K562 (cell line): ENCODE results near the gene CRCP. TPM values are rescaled to one million over a fixed set of nuclear protein-coding genes. Genes with fewer than 3 reads are reported as not detected.

Experiments
- ATAC-seq: fragments of 200-7000 bp; cut with Tn5 transposase; 3 replicates; pipeline ENCODE4 v1.9.1; 2020; ENCODE audit warnings: moderate library complexity
- BruUV-seq: library from RNA; stranded (reverse); fragments of 400-500 nt; replicated peaks from 2 replicates; lab custom pipeline; 2021; lab: Mats Ljungman, UMichigan
- CTCF ChIA-PET: fragments of 300-600 bp; formaldehyde crosslinking; extraction: SDS; loops from one replicate; lab custom pipeline; 2021; ENCODE audit warnings: low intra/inter-chr PET ratio; lab: Yijun Ruan, JAX
- POLR2A ChIA-PET: fragments of 300-600, 350-650 bp; sonication (Branson Sonifier 250); formaldehyde crosslinking; extraction: SDS; loops from one replicate; lab custom pipeline; 2021; ENCODE audit warnings: antibody characterized with exemption, inconsistent platforms; lab: Yijun Ruan, JAX
- DNase-seq, 4 experiments: peaks; one replicate each; pipeline versions ENCODE4 v3.0.0 to v3.0.0-alpha.2; 2011 to 2018; ENCODE audit warnings: low spot score in 3 of 4, mixed read lengths in 3 of 4; ENCODE audit errors: extremely low read depth in 1 of 4
- FAIRE-seq: peaks from 2 replicates; lab custom pipeline; 2011; peaks lifted over from hg19 to GRCh38; lab: Jason Lieb, UNC
- H2AFZ ChIP-seq: 2 replicates; pipeline ENCODE4 v1.6.0; 2011; ENCODE audit warnings: low read depth, low read length, control low read depth, inconsistent platforms
- H3K27ac ChIP-seq: fragments of 200-600 bp; 3 replicates; pipeline ENCODE4 v1.8.0; 2011; ENCODE audit warnings: low read depth, mild to moderate bottlenecking, control low read depth, inconsistent platforms, low read length, moderate library complexity, mixed read lengths; ENCODE audit errors: extremely low read depth
- H3K27me3 ChIP-seq, 2 experiments: fragments of 300-600 bp in 1 of 2; 2 replicates in 1 of 2; 3 replicates in 1 of 2; pipeline versions ENCODE4 v1.6.0 to v1.8.0; 2011; ENCODE audit warnings: inconsistent platforms in 2 of 2, low read length in 2 of 2, mild to moderate bottlenecking in 1 of 2, mixed read lengths in 1 of 2, moderate library complexity in 1 of 2; ENCODE audit not compliant: control insufficient read depth in 2 of 2, insufficient read depth in 2 of 2
- H3K36me3 ChIP-seq: fragments of 300-600 bp; 3 replicates; pipeline ENCODE4 v1.8.0; 2011; ENCODE audit warnings: mild to moderate bottlenecking, low read length, inconsistent platforms; ENCODE audit not compliant: control insufficient read depth, insufficient read depth
- H3K4me1 ChIP-seq, 2 experiments: fragments of 200-600 bp in 1 of 2; replicated peaks in 1 of 2; 2 replicates in 1 of 2; 3 replicates in 1 of 2; pipeline versions ENCODE4 v1.5.1 to v1.8.0; 2011; ENCODE audit warnings: inconsistent platforms in 2 of 2, low read length in 2 of 2, mild to moderate bottlenecking in 1 of 2, mixed read lengths in 1 of 2, moderate library complexity in 1 of 2; ENCODE audit not compliant: control insufficient read depth in 2 of 2, insufficient read depth in 2 of 2
- H3K4me2 ChIP-seq: 2 replicates; pipeline ENCODE4 v1.6.1; 2011; ENCODE audit warnings: low read length, control low read depth, inconsistent platforms, mixed read lengths; ENCODE audit not compliant: insufficient read depth
- H3K4me3 ChIP-seq: fragments of 200-600 bp; sonication (generic), shearing (Covaris generic); 2 replicates; pipeline ENCODE4 v1.5.1; 2016; ENCODE audit warnings: control low read depth, inconsistent platforms
- H3K79me2 ChIP-seq: fragments of 200-600 bp; 3 replicates; pipeline ENCODE4 v1.8.0; 2011; ENCODE audit warnings: low read length, inconsistent platforms; ENCODE audit not compliant: control insufficient read depth, insufficient read depth
- H3K9ac ChIP-seq, 2 experiments: 2 replicates each; pipeline versions ENCODE4 v1.6.0 to v1.6.1; 2011; ENCODE audit warnings: low read depth in 2 of 2, low read length in 2 of 2, control low read depth in 1 of 2, inconsistent platforms in 1 of 2, mild to moderate bottlenecking in 1 of 2, mixed read lengths in 1 of 2; ENCODE audit not compliant: insufficient read depth in 1 of 2
- H3K9me1 ChIP-seq: one replicate; pipeline ENCODE4 v1.6.0; 2011; ENCODE audit warnings: inconsistent platforms, mild to moderate bottlenecking, low read length, moderate library complexity; ENCODE audit not compliant: control insufficient read depth, insufficient read depth
- H3K9me3 ChIP-seq: replicated peaks from 2 replicates; pipeline ENCODE4 v1.5.1; 2011; ENCODE audit warnings: low read depth, low read length, inconsistent platforms; ENCODE audit not compliant: control insufficient read depth, insufficient read depth
- H4K20me1 ChIP-seq: replicated peaks from 2 replicates; pipeline ENCODE4 v1.6.1; 2011; ENCODE audit warnings: low read length, inconsistent platforms, mixed read lengths; ENCODE audit not compliant: control insufficient read depth, insufficient read depth
- BACH1 ChIP-seq: fragments of 200-800 bp; sonication (Bioruptor generic); IDR thresholded peaks from 2 replicates; pipeline ENCODE4 v1.6.1; 2016; ENCODE audit warnings: missing genetic modification characterization, missing compliant biosample characterization
- CBX2 ChIP-seq: fragments of 200-600 bp; sonication (generic); IDR thresholded peaks from one replicate; pipeline ENCODE4 v1.6.1; 2012; ENCODE audit warnings: mild to moderate bottlenecking, low read length, inconsistent platforms; ENCODE audit not compliant: insufficient read depth, poor library complexity, severe bottlenecking
- E2F3 ChIP-seq: fragments of 250-450 bp; sonication (Bioruptor Pico); IDR thresholded peaks from 2 replicates; pipeline ENCODE4 v1.4.0; 2020; ENCODE audit warnings: mild to moderate bottlenecking
- ETS2 ChIP-seq: IDR thresholded peaks from 2 replicates; pipeline ENCODE4 v1.6.1; 2016; ENCODE audit warnings: borderline replicate concordance, missing genetic modification characterization, mild to moderate bottlenecking, moderate library complexity, missing compliant biosample characterization; ENCODE audit not compliant: poor library complexity, severe bottlenecking
- FOS ChIP-seq: IDR thresholded peaks from 3 replicates; pipeline ENCODE4 v1.6.1; 2011; ENCODE audit not compliant: insufficient read length; ENCODE audit errors: extremely low read depth
- FOXA1 ChIP-seq: fragments of 450-650 bp; IDR thresholded peaks from 2 replicates; pipeline ENCODE4 v1.6.1; 2016; ENCODE audit warnings: mild to moderate bottlenecking, borderline replicate concordance
- FOXM1 ChIP-seq, 2 experiments: fragments of 450-650 bp in 1 of 2; sonication (generic) in 1 of 2; formaldehyde crosslinking in 1 of 2; IDR thresholded peaks; 2 replicates each; pipeline versions ENCODE4 v1.6.1 to v1.9.0; 2017 to 2022; ENCODE audit warnings: low read depth in 2 of 2, mild to moderate bottlenecking in 2 of 2, missing genetic modification reagents in 1 of 2, moderate library complexity in 1 of 2
- HNRNPL ChIP-seq: fragments of 200-400 bp; formaldehyde crosslinking; IDR thresholded peaks from 2 replicates; pipeline ENCODE4 v1.6.1; 2017; ENCODE audit warnings: low read depth, mild to moderate bottlenecking, low read length
- MAZ ChIP-seq, 2 experiments: fragments of 450-650 bp in 1 of 2; sonication (generic) in 1 of 2; formaldehyde crosslinking; IDR thresholded peaks in 1 of 2; conservative IDR thresholded peaks in 1 of 2; 2 replicates each; pipeline versions ENCODE4 v1.4.0 to v1.5.0; 2020; ENCODE audit warnings: mild to moderate bottlenecking in 1 of 2, missing genetic modification reagents in 1 of 2
- MEF2D ChIP-seq: conservative IDR thresholded peaks from 2 replicates; pipeline ENCODE4 v1.6.1; 2016; ENCODE audit warnings: low read depth, missing genetic modification characterization, missing compliant biosample characterization
- NCOA4 ChIP-seq: fragments of 450-650 bp; IDR thresholded peaks from 2 replicates; pipeline ENCODE4 v1.6.1; 2018; ENCODE audit warnings: mild to moderate bottlenecking; ENCODE audit not compliant: partially characterized antibody
- NFRKB ChIP-seq: fragments of 450-650 bp; IDR thresholded peaks from 2 replicates; pipeline ENCODE4 v1.6.1; 2016; ENCODE audit warnings: low read depth
- POLR2B ChIP-seq: fragments of 450-650 bp; IDR thresholded peaks from 2 replicates; pipeline ENCODE4 v1.6.1; 2018; ENCODE audit warnings: low read depth; ENCODE audit not compliant: partially characterized antibody
- SIRT6 ChIP-seq: IDR thresholded peaks from one replicate; pipeline ENCODE4 v1.6.1; 2012; ENCODE audit warnings: low read depth, mild to moderate bottlenecking, control low read depth, inconsistent platforms, low read length, moderate library complexity
- SMAD1 ChIP-seq: fragments of 150-350 bp; IDR thresholded peaks from 2 replicates; pipeline ENCODE4 v1.6.1; 2014; ENCODE audit warnings: low read length, low read depth; ENCODE audit not compliant: partially characterized antibody
- SMAD2 ChIP-seq: fragments of 150-350 bp; IDR thresholded peaks from 2 replicates; pipeline ENCODE4 v1.6.1; 2014; ENCODE audit warnings: low read depth, mild to moderate bottlenecking, low read length
- SMAD4 ChIP-seq: fragments of 250-450 bp; sonication (Bioruptor Pico); conservative IDR thresholded peaks from 2 replicates; pipeline ENCODE4 v1.8.0; 2021; ENCODE audit warnings: inconsistent platforms, mild to moderate bottlenecking, moderate library complexity
- ZNF143 ChIP-seq: sonication (generic); formaldehyde crosslinking; IDR thresholded peaks from 2 replicates; pipeline ENCODE4 v1.9.0; 2022; ENCODE audit warnings: mild to moderate bottlenecking, missing genetic modification reagents
- ZNF274 ChIP-seq: IDR thresholded peaks from 2 replicates; pipeline ENCODE4 v1.6.1; 2011; ENCODE audit warnings: low read depth, mild to moderate bottlenecking, low read length, moderate library complexity, borderline replicate concordance
- ZNF57 ChIP-seq: fragments of 450-650 bp; formaldehyde crosslinking; IDR thresholded peaks from 2 replicates; pipeline ENCODE4 v1.4.0; 2020; ENCODE audit warnings: mild to moderate bottlenecking, moderate library complexity
- WGBS: fragments of 100-300 bp; shearing (Covaris generic); methylation state at CpG from one replicate; pipeline ENCODE4 v1.1.6; 2016; ENCODE audit warnings: low coverage, mixed read lengths; ENCODE audit not compliant: insufficient coverage; ENCODE audit errors: missing lambda C conversion rate; 5-methylcytosine and 5-hydroxymethylcytosine counted together
- in situ Hi-C: fragments of 300-500 bp; cut with MboI; formaldehyde crosslinking; loops from 4 replicates; pipeline ENCODE4 v1.15.0; 2018; ENCODE audit warnings: inconsistent platforms, mixed read lengths
- intact Hi-C: fragments of 100-400 bp; cut with micrococcal nuclease; formaldehyde crosslinking; loops from 2 replicates; pipeline ENCODE4 v1.14.2; 2022
- polyA plus RNA-seq, 8 experiments: library from polyadenylated mRNA; depleted of rRNA in 4 of 8; stranded (reverse) in 5 of 8; unstranded in 3 of 8; fragments of >200 nt; fragmentation: Nextera tagmentation in 2 of 8; fragmentation: Illumina TruSeq in 1 of 8; extraction: Ambion mirVana in 2 of 8; extraction: Trizol in 1 of 8; gene quantifications; 2 replicates each; pipeline versions ENCODE4 v1.2.1 to v1.2.3, GENCODE V29; 2011 to 2014; ENCODE audit warnings: inconsistent platforms in 1 of 8, missing spikeins in 1 of 8
- total RNA-seq, 7 experiments: library from RNA; depleted of rRNA in 6 of 7; stranded (reverse); fragments of >200 nt in 6 of 7; fragmentation: Illumina TruSeq in 2 of 7; extraction: Trizol in 2 of 7; gene quantifications; 2 replicates each; pipeline versions ENCODE4 v1.2.1 to v1.2.3, GENCODE V29; 2011 to 2021; ENCODE audit warnings: low replicate concordance in 1 of 7
- TF ChIP-seq, protein P1 (sequence below): fragments of 450-650 bp; formaldehyde crosslinking; IDR thresholded peaks from 2 replicates; pipeline ENCODE4 v1.4.0; 2020; ENCODE audit warnings: mild to moderate bottlenecking

Gene CRCP
- total and polyA plus RNA-seq, 9 of the 15 experiments (the other 6 are each of a cell fraction or from before 2014, with no cell fraction given): 22.1 to 58.3 (median 43.4) TPM

DNA sequence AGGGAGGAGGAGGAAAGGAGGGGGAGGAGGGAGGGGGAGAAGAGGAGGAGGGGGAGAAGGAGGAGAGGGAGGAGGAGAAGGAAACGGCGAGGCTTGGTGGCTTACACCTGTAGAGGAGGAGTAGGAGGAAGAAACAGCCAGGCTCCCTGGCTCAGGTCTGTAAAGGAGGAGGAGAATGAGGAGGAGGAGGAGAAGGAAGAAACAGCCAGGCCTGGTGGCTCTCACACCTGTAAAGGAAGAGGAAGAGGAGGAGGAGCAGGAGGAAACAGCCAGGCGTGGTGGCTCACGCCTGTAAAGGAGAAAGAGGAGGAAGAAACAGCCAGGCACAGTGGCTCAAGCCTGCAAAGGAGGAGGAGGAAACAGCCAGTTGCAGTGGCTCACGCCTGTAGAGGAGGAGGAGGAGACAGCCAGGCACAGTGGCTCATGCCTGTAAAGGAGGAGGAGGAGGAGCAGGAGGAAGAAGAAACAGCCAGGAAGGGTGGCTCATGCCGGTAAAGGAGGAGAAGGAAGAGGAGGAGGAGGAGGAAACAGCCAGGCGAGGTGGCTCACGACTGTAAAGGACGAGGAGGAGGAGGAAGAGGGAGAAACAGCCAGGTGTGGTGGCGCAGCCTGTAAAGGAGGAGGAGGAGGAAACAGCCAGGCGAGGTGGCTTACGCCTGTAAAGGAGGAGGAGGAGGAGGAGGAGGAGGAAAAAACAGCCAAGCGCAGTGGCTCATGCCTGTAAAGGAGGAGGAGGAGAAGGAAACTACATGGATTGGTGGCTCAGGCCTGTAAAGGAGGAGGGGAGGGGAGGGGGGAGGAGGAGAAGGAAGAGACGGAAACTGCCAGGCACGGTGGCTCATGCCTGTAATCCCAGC is 14.9 kb upstream of the CRCP start:
- Histone ChIP-seq H3K27me3 (no peaks in the 10 kb centered on the region), H3K4me1 (peaks cover 7 to 9% of the 10 kb centered on the region in 2 experiments; a peak in 2 of 5 replicates), H3K9ac (peak overlapping the region; percentile 54 to 86; a peak in 3 of 4 replicates), H3K9me1 (no peaks in the 10 kb centered on the region), H3K4me2 (peak overlapping the region; percentile 82), H3K27ac (peak overlapping the region; percentile 72), H3K4me3 (peak overlapping the region; percentile 39), H3K36me3 (no peaks in the 10 kb centered on the region; the same call in 2 of the 3 replicates), H3K9me3 (no peaks in the 10 kb centered on the region), H3K79me2 (no peaks in the 10 kb centered on the region; the same call in 2 of the 3 replicates), H4K20me1 (no peaks in the 10 kb centered on the region), H2AFZ (peak overlapping the region; percentile 81)
- DNase-seq (peak; percentile 42 to 94 (median 60)), FAIRE-seq (peak; percentile 93), ATAC-seq (peak; percentile 91)
- in situ Hi-C loops: no loop called here
- 0% methylated on average over 11 of the region's 15 CpGs for WGBS
- BruUV-seq: no TSS peak
- intact Hi-C loops: no loop called here
- ChIA-PET CTCF (no interaction called here), POLR2A (interaction anchor here (0.7 to 1.0 kb wide), 2 partner anchors 9 to 19 kb away, joined by 3 read pairs; no protein-coding TSS in a partner anchor)
- TF ChIP-seq FOXM1 (IDR thresholded peaks at IDR 0.05; ENCODE audit: low read depth) (no peak), FOXM1 (CRISPR knock-in tag; IDR thresholded peaks at IDR 0.05; ENCODE audit: low read depth) (no peak), ETS2 (no peak), CBX2 (no peak), E2F3 (CRISPR knock-in tag) (no peak), SIRT6 (no peak), SMAD1 (no peak), FOXA1 (no peak), MAZ (CRISPR knock-in tag; conservative IDR thresholded peaks at IDR 0.05 in 1 of 2, IDR thresholded peaks at IDR 0.05 in 1 of 2) (peak in 1 of 2 experiments; percentile 63; a peak in 3 of 4 replicates), HNRNPL (no peak), NFRKB (peak; percentile 91), BACH1 (tag) (no peak), NCOA4 (no peak), SMAD4 (CRISPR knock-in tag) (0 out of 2 replicates have a peak, but pooled peaks have one; percentile 15), ZNF274 (no peak), ZNF143 (CRISPR knock-in tag) (no peak), SMAD2 (no peak), MEF2D (0 out of 2 replicates have a peak, but pooled peaks have one; percentile 69), POLR2B (peak; percentile 90), ZNF57 (CRISPR knock-in tag) (no peak), FOS (no peak)
- TF ChIP-seq, protein P1, sequence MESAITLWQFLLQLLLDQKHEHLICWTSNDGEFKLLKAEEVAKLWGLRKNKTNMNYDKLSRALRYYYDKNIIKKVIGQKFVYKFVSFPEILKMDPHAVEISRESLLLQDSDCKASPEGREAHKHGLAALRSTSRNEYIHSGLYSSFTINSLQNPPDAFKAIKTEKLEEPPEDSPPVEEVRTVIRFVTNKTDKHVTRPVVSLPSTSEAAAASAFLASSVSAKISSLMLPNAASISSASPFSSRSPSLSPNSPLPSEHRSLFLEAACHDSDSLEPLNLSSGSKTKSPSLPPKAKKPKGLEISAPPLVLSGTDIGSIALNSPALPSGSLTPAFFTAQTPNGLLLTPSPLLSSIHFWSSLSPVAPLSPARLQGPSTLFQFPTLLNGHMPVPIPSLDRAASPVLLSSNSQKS (CRISPR knock-in tag): no peak
